ENCODE data around the gene TEKTIP1.

The TEKTIP1 gene

DNA sequence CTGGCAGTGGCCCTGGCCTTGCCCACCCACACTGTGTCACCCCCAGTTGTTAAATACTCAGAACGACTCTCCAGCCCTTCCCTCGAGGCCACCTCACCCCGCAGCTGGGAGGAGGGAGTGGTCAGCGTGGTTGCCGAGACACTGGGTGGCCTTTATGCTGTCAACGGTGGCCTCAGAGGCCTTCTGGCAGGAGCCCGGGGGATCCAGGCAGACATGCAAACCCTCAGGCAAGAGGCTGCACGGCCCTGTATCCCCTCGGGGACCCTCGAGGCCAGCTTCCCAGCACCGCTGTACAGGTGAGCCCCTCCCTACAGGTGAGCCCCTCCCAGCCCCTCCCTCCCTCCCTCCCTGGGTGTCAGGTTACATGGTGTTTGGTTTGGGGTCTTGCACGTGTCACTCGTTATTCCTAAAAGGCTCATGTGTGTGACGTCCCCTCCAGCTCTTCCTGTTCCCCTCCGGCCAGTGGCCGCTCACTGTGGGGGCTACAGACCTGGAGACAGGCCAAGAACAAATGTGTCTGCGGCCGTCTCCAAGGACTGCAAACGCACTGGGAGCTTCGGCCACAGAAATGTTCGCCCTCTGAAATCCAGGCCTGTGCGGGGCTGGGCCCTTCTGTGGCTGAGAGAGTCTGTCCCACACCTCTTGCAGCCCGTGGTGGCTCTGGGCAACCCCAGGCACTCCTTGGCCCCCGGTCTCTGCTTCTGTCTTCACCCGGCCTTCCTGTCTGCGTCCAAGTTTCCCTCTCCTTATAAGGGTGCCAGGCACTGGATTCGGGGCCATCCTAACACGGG, at the start of gene TEKTIP1:
Gene TEKTIP1, plus strand, starts transcription at position 210 of the 791 bp plus-strand sequence. Its CDS starts 4 bp downstream, at position 214.
- in situ Hi-C loops (cut with MboI; ENCODE audit: low sequenced_read_pairs), result no loop called here

DNA sequence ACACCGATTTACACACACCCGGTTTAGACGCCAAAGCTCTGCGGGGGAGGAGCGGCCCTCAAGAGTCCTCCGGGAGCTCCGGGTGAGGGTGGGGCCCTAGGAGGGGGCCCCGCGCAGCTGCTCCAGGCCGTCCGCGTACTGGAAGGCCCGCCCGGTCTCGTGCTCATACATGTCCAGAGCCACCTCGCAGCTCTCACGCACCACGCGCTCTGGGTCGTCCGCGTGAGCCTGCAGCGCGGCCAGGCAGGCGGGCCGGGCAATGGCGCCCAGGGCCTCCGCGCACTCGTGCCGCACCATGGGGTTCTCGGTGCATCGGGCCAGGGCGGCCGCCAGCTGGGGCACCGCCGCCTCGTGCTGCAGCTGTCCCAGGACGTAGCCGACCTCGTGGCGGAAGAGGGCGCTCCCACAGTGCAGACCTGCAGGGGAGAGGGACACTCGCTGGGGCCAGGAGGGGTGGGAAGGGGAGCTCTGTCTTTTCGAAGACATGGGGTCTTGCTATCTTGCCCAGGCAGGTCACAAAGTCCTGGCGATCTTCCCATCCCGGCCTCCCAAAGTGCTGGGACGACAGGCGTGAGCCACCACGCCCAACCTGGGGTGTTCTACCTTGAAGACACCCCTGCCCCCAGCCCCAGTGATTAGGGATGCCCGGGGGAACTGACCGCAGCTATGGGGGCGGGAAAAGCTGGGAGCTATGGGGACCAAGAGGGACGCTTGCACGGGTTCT, 47.4 kb upstream of the TEKTIP1 start:
- in situ Hi-C loops (cut with MboI; ENCODE audit: low sequenced_read_pairs), result loop anchor here (25.0 kb wide), 1 partner anchor 529 kb away; no protein-coding TSS in a partner anchor

DNA sequence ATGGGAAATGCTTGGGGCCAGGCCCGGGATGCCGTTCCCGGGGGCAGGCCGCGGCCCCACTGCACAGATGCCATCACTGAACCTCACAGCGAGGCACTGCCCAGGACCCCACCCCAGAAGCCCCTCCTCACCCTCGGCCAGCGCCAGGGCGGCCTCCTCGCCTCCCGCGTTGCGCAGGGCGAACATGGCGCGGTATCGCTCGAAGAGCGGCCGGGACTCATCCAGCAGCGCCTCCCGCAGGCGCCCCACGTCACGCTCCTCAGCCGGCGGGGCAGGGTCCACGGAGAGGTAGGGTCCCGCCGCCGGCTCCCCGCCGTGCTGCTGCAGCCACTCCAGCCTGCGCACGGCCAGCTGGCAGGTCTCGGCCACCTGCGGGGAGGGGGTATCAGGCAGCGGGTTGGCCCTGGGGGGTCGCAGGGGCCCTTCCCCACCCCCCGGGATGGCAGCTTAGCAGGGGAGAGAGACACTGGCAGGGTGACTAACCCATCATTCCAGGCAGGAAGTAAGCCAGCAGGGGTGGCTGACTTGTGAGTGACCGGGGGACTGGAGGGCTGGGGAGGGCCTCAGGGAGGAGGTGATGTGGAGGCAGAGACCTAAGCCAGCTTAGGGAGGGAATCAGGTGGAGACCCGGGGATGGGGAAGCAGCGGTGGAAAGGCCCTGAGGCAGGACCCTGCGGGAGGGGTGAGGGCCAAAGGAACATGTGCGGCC, 46.7 kb upstream of the TEKTIP1 start:
- in situ Hi-C loops (cut with MboI; ENCODE audit: low sequenced_read_pairs), result loop anchor here (25.0 kb wide), 1 partner anchor 530 kb away; no protein-coding TSS in a partner anchor

DNA sequence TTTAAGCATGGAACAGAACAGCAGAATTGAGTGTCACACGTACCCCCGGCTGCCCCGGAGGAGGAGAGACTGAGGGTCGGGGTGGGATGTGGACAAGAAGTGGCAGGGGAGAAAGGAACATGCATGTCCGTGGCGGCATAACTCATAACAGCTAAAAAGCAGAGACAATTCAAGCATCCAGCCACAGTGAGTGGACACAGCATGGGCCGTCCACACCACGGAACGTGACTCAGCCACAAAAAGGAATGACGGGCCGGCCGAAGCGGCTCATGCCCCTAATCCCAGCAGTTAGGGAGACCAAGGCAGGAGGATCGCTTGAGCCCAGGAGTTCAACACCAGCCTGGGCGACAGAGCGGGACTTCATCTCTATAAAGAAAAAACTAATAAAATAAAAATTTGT, 46.1 kb upstream of the TEKTIP1 start:
- in situ Hi-C loops (cut with MboI; ENCODE audit: low sequenced_read_pairs), result loop anchor here (25.0 kb wide), 1 partner anchor 531 kb away; no protein-coding TSS in a partner anchor

DNA sequence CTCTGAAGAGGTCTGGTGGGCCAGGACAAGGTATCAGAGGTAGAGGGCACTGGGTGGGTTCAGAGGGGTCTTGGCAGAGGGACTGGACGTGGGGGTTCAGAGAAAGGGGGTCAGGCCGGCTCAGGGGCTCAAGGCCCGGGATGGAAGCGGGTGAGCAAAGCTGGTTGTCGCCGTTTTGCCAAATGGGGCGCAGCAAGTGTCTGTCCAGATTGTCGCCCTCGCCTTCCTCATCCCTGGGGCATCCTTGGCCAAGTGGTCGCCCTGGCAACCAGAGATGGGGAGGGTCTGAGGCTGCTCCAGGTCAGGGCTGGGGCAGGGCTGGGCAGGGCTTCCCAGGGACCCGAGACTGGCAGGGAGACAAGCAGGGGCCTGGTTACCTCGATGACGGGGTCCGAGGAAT, 45.3 kb upstream of the TEKTIP1 start:
- in situ Hi-C loops (cut with MboI; ENCODE audit: low sequenced_read_pairs), result loop anchor here (25.0 kb wide), 1 partner anchor 531 kb away; no protein-coding TSS in a partner anchor

DNA sequence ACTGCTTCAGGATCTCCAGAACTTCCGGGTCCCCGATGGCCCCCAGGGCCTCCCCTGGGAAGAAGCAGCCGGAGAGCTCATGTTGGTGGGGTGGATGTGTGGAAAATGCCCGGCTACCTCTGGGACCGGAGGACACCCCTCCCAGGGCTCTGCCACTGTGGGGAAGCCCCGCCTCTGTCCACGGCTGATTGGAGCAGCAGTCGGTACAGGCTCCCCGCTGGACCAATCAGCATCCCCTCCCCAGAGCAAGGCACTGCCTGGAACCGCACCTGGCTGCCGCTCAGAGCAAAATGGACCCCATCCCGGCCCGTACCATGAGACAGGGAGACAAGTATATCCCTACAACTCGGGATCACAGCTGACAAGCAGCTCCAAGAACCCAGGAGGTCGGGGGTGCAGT, 44.9 kb upstream of the TEKTIP1 start:
- in situ Hi-C loops (cut with MboI; ENCODE audit: low sequenced_read_pairs), result loop anchor here (25.0 kb wide), 1 partner anchor 532 kb away; no protein-coding TSS in a partner anchor

DNA sequence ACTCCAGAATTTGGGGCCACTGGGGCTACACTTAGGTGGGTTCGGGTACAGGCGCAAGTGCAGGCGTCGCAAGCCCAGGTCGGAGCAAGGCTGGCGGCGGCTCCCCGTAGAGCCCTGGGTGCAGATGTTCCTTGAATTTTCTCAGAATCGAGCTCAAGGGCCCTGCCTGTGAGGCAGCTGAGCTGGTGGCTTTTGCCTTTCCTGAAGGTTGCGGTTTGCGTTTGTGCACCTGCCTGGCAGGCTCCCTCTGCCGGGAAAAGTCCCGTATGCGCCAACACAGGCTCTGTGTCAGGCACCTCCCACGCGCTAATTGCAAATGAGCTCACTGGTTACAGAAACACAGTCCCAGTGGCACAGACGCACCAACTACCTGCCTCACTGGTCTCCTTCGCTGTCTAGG, 44.4 kb upstream of the TEKTIP1 start:
- in situ Hi-C loops (cut with MboI; ENCODE audit: low sequenced_read_pairs), result loop anchor here (25.0 kb wide), 1 partner anchor 532 kb away; no protein-coding TSS in a partner anchor

DNA sequence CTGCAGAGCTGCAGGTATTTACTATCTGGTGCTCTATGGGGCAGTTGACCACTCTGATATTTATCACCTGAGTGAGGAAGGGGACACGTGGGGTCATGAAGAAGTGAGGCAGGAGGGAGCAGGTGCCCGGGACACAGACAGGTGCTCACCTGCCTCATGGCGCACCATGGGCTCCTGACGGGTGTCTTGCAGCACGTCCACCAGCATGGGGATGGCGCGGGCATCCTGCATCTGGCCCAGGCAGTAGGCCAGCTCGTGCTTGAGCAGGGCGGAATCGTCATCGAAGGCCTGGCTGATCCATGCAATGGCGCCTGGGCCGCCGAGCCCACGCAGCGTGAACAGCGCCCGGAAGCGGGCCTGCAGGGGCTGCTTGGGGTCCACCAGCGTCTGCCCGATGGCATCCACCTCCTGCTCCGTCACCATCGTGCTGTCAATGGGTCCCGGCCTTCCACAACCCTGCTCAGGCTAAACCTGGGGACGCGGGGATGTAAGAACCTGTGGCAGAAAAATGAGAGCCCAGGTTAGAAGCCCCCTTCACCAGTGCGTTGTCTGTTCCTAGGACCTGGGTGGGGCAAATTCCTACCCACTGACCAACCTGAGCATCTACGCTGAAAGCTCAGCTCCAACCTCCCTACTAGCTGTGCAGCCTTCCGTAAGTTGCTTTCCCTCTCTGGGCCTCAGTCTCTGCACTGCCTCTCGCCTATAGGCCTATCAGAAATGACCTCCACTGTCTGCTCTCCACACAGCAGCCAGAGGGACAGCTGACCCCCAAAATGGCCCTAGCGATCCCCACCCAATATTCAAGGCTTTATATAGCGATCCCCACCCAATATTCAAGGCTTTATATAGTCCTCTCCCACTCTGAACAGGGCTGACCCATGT, 42.3 kb upstream of the TEKTIP1 start:
- in situ Hi-C loops (cut with MboI; ENCODE audit: low sequenced_read_pairs), result loop anchor here (25.0 kb wide), 1 partner anchor 534 kb away; no protein-coding TSS in a partner anchor

DNA sequence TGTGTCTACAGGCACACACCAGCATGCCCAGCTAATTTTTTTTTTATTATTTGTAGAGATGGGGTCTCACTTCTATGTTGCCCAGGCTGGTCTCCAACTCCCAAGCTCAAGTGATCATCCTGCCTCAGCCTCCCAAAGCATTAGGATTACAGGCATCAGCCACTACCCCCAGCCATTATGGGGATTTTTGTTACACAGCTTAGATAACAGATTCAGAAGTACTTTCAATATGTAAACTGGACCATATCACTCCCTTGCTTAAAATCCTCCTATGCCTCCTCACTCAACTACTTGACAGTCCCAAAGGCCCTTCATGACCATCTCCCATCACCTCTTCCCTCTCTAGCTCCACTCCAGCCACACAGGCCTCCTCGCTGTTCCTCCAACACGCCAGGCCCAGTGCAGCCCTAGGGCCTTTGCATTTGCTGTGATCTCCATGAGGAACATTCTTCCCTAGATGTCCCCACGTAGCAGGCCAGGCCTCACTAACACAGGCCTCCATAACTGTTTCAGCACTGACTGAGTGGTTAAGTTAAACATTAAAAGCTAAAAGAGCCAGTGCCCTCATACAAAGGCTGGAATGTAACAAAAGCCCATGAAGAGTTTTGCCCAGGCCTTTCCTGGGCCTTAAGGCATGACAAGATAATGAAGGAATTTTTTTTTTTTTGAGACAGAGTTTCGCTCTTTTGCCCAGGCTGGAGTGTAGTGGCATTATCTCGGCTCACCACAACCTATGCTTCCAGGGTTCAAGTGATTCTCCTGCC, 41.0 kb upstream of the TEKTIP1 start:
- in situ Hi-C loops (cut with MboI; ENCODE audit: low sequenced_read_pairs), result loop anchor here (25.0 kb wide), 1 partner anchor 536 kb away; no protein-coding TSS in a partner anchor

DNA sequence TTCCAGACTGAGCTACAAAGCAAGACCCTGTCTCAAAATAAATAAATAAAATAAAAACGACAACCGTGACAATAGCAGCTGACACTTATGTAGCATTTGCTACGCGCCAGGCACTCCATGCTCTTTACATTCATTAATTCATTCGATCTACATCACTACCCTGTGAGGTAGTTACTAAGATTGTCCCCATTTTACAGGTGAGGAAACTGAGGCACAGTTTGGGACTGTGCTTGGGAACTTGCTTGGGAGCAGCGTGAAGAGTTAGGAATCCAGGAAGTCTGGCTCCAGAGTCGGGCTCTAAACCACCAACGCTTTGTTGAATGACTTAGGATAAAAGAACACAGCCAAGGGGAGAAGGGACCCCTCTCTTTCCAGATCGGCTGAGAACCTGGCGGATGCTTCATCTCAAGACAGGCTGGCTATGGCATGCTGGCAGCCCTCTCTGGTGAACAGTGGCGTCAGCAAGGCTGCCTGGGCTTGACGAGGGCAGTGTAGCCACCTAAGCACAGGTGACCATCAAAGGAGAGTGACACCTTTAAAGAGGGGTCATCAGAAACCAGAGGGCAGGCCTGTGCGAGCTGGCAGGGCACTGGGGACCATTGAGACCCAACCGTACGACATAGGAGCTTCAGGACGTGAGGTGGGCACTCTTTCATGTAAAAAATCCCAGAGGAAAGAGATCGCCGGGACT, 39.1 kb upstream of the TEKTIP1 start:
- in situ Hi-C loops (cut with MboI; ENCODE audit: low sequenced_read_pairs), result loop anchor here (25.0 kb wide), 1 partner anchor 538 kb away; no protein-coding TSS in a partner anchor

DNA sequence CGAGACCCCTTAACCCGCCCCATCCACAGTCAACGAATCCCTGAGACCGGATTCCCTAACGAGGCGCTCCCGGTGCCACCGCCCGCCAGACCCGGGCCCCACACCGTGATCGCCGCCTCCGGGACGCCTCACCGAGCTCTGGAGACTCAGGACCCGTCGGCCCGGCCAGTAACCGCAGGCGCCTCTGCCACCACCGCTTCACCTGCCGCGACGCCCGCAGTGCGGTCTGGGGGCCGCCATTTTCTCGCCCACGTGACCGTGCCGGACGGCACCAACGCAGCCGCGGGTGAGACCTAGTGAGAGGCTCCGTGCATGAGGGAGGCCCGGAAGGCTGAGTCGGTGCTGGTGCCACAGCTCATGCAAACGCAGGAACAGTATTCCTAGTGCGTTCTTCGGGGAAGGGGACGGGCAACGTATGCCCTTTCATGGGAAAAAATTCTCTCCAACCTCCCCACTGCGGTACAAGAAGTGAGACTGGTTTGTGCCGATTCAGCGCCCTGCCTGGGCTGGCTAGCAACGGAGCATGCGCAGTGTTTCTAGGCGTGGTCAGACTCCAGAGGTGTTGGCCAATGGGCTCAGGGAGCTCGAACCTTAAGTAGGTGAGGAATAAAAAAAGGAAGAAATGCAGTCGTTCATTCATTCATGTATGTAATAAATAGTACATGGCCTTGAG, 38.4 kb upstream of the TEKTIP1 start, which contains the start of gene DOHH:
Gene DOHH, minus strand, starts transcription at position 246 of the 673 bp plus-strand sequence. CDS start 3,860 bp downstream, outside the sequence.
- in situ Hi-C loops (cut with MboI; ENCODE audit: low sequenced_read_pairs), result no loop called here

DNA sequence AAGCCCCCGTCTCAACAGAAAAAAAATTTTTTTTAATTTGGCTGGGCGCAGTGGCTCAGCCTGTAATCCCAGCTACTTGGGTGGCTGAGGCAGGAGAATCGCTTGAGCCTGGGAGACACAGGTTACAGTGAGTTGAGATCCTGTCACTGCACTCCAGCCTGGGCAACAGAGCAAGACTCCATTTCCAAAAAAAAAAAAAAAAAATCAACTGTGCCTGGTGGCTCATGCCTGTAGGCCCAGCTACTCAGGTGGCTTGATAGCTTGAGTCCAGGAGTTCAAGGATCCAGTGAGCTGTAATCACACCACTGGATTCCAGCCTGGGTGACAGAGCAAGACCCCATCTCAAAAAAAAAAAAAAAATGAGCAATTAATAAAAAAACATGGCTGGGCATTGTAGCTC, 37.2 kb upstream of the TEKTIP1 start:
- in situ Hi-C loops (cut with MboI; ENCODE audit: low sequenced_read_pairs), result no loop called here

DNA sequence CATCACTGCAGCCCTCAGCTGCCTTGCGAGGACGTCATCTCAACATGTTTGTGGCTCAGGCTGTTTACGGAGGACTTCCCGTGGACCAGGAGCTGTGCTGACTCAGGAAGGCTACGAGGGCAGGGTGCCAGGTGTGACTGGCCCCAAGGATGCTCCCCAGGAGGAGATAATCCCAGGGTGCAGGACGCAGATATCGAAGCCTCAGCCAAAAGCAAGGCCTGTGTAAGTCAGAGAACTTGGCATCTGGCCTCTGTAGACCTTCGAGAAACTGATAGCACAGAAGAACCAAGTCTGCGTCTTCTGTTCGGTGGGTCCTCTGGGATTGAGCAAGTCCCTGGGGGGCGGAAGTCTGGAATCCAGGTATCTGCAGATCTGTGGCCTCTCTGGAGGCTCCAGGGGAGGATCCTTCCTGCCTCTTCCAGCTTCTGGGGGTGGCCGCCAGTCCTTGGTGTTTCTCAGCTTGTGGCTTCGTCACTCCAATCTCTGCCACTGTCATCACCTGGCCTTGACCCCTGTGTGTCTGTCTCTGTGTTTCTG, 35.9 kb upstream of the TEKTIP1 start:
- in situ Hi-C loops (cut with MboI; ENCODE audit: low sequenced_read_pairs), result no loop called here

DNA sequence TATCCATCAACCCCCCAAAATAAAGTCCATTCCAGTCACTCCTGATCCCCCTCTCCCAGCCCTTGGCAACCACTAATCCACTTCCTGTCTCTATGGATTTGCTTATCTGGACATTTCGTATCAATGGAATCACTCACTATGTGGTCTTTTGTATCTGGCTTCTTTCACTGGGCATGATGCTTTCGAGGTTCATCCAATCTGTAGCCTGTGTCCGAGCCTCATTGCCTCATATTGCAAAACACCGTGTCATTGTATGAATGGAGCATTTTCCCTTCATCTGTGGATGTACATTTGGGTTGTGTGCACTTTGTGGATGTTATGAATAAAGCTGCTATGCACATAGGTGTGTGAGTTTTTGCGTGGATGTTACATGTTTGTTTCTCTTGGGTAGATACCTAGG, 34.2 kb upstream of the TEKTIP1 start:
- in situ Hi-C loops (cut with MboI; ENCODE audit: low sequenced_read_pairs), result no loop called here

DNA sequence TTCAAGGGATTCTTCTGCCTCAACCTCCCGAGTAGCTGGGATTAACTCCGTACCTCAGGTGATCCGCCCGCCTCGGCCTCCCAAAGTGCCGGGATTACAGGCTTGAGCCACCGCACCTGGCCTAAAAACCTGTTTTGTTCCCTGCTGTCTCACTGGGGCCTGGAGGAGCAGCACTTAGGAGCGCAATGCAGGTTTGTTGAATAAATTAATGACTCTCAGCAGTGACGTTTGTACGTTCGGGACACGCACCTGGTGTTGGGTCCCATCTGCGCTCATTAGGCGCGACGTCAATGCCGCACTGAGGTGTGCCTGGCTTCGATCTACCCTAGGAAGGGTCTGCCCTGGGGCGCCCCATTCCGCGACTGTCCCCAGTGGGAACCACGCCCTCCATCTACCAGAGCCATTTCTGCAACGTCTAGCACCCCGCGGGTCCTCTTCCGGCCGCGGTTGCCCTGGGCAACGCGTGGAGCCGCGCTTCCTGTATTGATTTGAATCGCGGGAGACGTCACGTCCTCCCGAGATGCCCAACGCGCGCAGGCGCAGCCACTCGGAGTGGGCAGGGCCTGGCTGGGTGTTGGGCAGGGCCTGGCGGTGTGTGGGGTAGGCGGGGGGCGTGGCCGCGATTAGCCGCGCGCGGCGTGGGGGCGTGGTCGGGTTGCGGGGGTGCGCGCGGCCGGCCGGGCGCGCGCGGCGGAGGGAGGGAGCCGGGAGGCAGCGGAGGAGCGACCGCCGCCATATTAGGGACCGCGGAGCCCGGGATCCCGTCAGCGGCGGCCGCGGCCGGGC, 33.2 kb upstream of the TEKTIP1 start, which contains the start of gene FZR1:
Gene FZR1, plus strand, starts transcription at position 714 of the 786 bp plus-strand sequence. CDS start 16,679 bp downstream, outside the sequence.
- in situ Hi-C loops (cut with MboI; ENCODE audit: low sequenced_read_pairs), result no loop called here
